K562 (cell line): ENCODE data around the gene KRT8. TPM values are rescaled to one million over a fixed set of nuclear protein-coding genes. Genes with fewer than 3 reads are reported as not detected.

Source experiments
- CBX8 ChIP-seq: fragments of 200-600 bp; sonication (generic); IDR thresholded peaks from 2 replicates; pipeline ENCODE4 v1.6.1; 2012; ENCODE audit warnings: borderline replicate concordance, mixed run types, low read depth, mild to moderate bottlenecking, moderate library complexity, mixed read lengths, low read length, control low read depth, inconsistent platforms; ENCODE audit not compliant: poor library complexity, severe bottlenecking; ENCODE audit errors: extremely low read depth
- CCNT2 ChIP-seq: IDR thresholded peaks from 2 replicates; pipeline ENCODE4 v1.6.1; 2011; ENCODE audit warnings: borderline replicate concordance, low read depth, mild to moderate bottlenecking, moderate library complexity, mixed read lengths, low read length; ENCODE audit not compliant: insufficient read length; ENCODE audit errors: extremely low read depth
- E2F3 ChIP-seq: fragments of 250-450 bp; sonication (Bioruptor Pico); IDR thresholded peaks from 2 replicates; pipeline ENCODE4 v1.4.0; 2020; ENCODE audit warnings: mild to moderate bottlenecking
- HMBOX1 ChIP-seq: sonication (generic); IDR thresholded peaks from 2 replicates; pipeline ENCODE4 v1.6.1; 2016
- LEF1 ChIP-seq: fragments of 450-650 bp; IDR thresholded peaks from 2 replicates; pipeline ENCODE4 v1.6.1; 2016; ENCODE audit warnings: mild to moderate bottlenecking
- MCM7 ChIP-seq, 2 experiments: fragments of 450-650 bp; IDR thresholded peaks; 2 replicates each; pipeline ENCODE4 v1.6.1; 2016 to 2018
- MTA2 ChIP-seq: fragments of 450-650 bp; IDR thresholded peaks from 2 replicates; pipeline ENCODE4 v1.6.1; 2016; ENCODE audit warnings: low read depth
- RUNX1 ChIP-seq: sonication (generic); IDR thresholded peaks from 2 replicates; pipeline ENCODE4 v1.6.1; 2016; ENCODE audit warnings: antibody characterized with exemption, low read depth
- SREBF1 ChIP-seq: fragments of 150-350 bp; IDR thresholded peaks from 2 replicates; pipeline ENCODE4 v1.6.1; 2014; ENCODE audit warnings: antibody characterized with exemption, low read depth, low read length, borderline replicate concordance
- SRSF1 ChIP-seq: fragments of 200-400 bp; formaldehyde crosslinking; IDR thresholded peaks from 2 replicates; pipeline ENCODE4 v1.6.1; 2017; ENCODE audit warnings: mild to moderate bottlenecking, low read depth, low read length, moderate library complexity
- TSHZ1 ChIP-seq: fragments of 250-450 bp; sonication (Bioruptor Pico); IDR thresholded peaks from 2 replicates; pipeline ENCODE4 v1.4.0; 2020; ENCODE audit warnings: mild to moderate bottlenecking, moderate library complexity
- ZBTB11 ChIP-seq, 3 experiments: fragments of 200-800 bp in 1 of 3; fragments of 250-450 bp in 1 of 3; fragments of 450-650 bp in 1 of 3; sonication (Bioruptor Pico) in 1 of 3; sonication (Bioruptor generic) in 1 of 3; formaldehyde crosslinking in 1 of 3; IDR thresholded peaks; 2 replicates each; pipeline versions ENCODE4 v1.6.1 to v1.8.0; 2016 to 2022; ENCODE audit warnings: mild to moderate bottlenecking in 2 of 3, missing genetic modification characterization in 2 of 3, missing compliant biosample characterization in 1 of 3, moderate library complexity in 1 of 3
- ZNF134 ChIP-seq: fragments of 250-450 bp; sonication (Bioruptor Pico); conservative IDR thresholded peaks from 2 replicates; pipeline ENCODE4 v1.4.0; 2020
- ZNF146 ChIP-seq: IDR thresholded peaks from one replicate; pipeline ENCODE4 v1.6.1; 2018; ENCODE audit warnings: missing compliant biosample characterization; ENCODE audit not compliant: unreplicated experiment
- ZNF717 ChIP-seq: fragments of 250-450 bp; sonication (Bioruptor Pico); IDR thresholded peaks from 2 replicates; pipeline ENCODE4 v1.5.0; 2021
- ZNF780A ChIP-seq: fragments of 250-450 bp; sonication (Bioruptor Pico); IDR thresholded peaks from 2 replicates; pipeline ENCODE4 v1.5.0; 2021; ENCODE audit warnings: mild to moderate bottlenecking
- polyA plus RNA-seq, 8 experiments: library from polyadenylated mRNA; depleted of rRNA in 4 of 8; stranded (reverse) in 5 of 8; unstranded in 3 of 8; fragments of >200 nt; fragmentation: Nextera tagmentation in 2 of 8; fragmentation: Illumina TruSeq in 1 of 8; extraction: Ambion mirVana in 2 of 8; extraction: Trizol in 1 of 8; gene quantifications; 2 replicates each; pipeline versions ENCODE4 v1.2.1 to v1.2.3, GENCODE V29; 2011 to 2014; ENCODE audit warnings: inconsistent platforms in 1 of 8, missing spikeins in 1 of 8
- total RNA-seq, 7 experiments: library from RNA; depleted of rRNA in 6 of 7; stranded (reverse); fragments of >200 nt in 6 of 7; fragmentation: Illumina TruSeq in 2 of 7; extraction: Trizol in 2 of 7; gene quantifications; 2 replicates each; pipeline versions ENCODE4 v1.2.1 to v1.2.3, GENCODE V29; 2011 to 2021; ENCODE audit warnings: low replicate concordance in 1 of 7
- TF ChIP-seq, protein P1 (sequence below): sonication (generic); formaldehyde crosslinking; IDR thresholded peaks from 2 replicates; pipeline ENCODE4 v1.4.0; 2020; ENCODE audit warnings: mild to moderate bottlenecking, missing genetic modification reagents

KRT8 gene
- total and polyA plus RNA-seq, 9 of the 15 experiments (the other 6 are each of a cell fraction or from before 2014, with no cell fraction given), result 41.5 to 661 (median 260) TPM

- TF ChIP-seq ZBTB11 (CRISPR knock-in tag; IDR thresholded peaks at IDR 0.05), result no peak
- TF ChIP-seq ZNF717, result no peak
- no peak for TF ChIP-seq ZNF780A
- TF ChIP-seq E2F3, result peak; percentile 40; the same call in 1 of the 2 replicates
- TF ChIP-seq HMBOX1, result no peak
- no peak for TF ChIP-seq ZNF146 (CRISPR knock-in tag)
- no peak for TF ChIP-seq SRSF1
- TF ChIP-seq TSHZ1 (CRISPR knock-in tag), result no peak
- no peak for TF ChIP-seq CBX8
- no peak for TF ChIP-seq ZNF134 (CRISPR knock-in tag)
- TF ChIP-seq RUNX1, result no peak
- no peak for TF ChIP-seq MTA2
- TF ChIP-seq, protein P1, sequence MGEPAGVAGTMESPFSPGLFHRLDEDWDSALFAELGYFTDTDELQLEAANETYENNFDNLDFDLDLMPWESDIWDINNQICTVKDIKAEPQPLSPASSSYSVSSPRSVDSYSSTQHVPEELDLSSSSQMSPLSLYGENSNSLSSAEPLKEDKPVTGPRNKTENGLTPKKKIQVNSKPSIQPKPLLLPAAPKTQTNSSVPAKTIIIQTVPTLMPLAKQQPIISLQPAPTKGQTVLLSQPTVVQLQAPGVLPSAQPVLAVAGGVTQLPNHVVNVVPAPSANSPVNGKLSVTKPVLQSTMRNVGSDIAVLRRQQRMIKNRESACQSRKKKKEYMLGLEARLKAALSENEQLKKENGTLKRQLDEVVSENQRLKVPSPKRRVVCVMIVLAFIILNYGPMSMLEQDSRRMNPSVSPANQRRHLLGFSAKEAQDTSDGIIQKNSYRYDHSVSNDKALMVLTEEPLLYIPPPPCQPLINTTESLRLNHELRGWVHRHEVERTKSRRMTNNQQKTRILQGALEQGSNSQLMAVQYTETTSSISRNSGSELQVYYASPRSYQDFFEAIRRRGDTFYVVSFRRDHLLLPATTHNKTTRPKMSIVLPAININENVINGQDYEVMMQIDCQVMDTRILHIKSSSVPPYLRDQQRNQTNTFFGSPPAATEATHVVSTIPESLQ (CRISPR knock-in tag), result no peak
- TF ChIP-seq LEF1, result 0 out of 2 replicates have a peak, but pooled peaks have one; percentile 69
- no peak for TF ChIP-seq SREBF1
- no peak for TF ChIP-seq MCM7 (IDR thresholded peaks at IDR 0.05)
- TF ChIP-seq CCNT2, result peak; percentile 99
Measured at GRCh38 chr12:52873832-52874572, 30.9 kb downstream of the KRT8 start (continued).
